Nephron progenitor cell (in vitro differentiated cells): ENCODE data around the gene KBTBD12.

Experiments used
- DNase-seq: peaks from one replicate; pipeline ENCODE4 v3.0.0; 2021
- H3K27ac Mint-ChIP-seq: 2 replicates; pipeline ENCODE4 v1.8.0; 2021; ENCODE audit warnings: mild to moderate bottlenecking, moderate library complexity, mixed read lengths
- H3K27me3 Mint-ChIP-seq: 2 replicates; pipeline ENCODE4 v1.8.0; 2021; ENCODE audit warnings: mild to moderate bottlenecking, low read depth, mixed read lengths; ENCODE audit not compliant: poor library complexity
- H3K36me3 Mint-ChIP-seq: 2 replicates; pipeline ENCODE4 v1.8.0; 2021; ENCODE audit warnings: low read depth, mixed read lengths
- H3K4me1 Mint-ChIP-seq: 2 replicates; pipeline ENCODE4 v1.8.0; 2021; ENCODE audit warnings: mixed read lengths
- H3K4me3 Mint-ChIP-seq: 2 replicates; pipeline ENCODE4 v1.8.0; 2021; ENCODE audit warnings: mild to moderate bottlenecking, moderate library complexity, mixed read lengths
- H3K9me3 Mint-ChIP-seq: 2 replicates; pipeline ENCODE4 v1.8.0; 2021; ENCODE audit warnings: mild to moderate bottlenecking, moderate library complexity, mixed read lengths
- CTCF ChIP-seq: fragments of 200-600 bp; sonication (generic); IDR thresholded peaks from 2 replicates; pipeline ENCODE4 v1.5.0; 2021; ENCODE audit warnings: antibody characterized with exemption

KBTBD12 gene

GRCh38 chr3:127959041-127959440, 44.0 kb downstream of the KBTBD12 start:
- Mint-ChIP-seq H3K4me1 (peaks cover 44% of the 10 kb centered on the region), H3K4me3 (no peak overlapping the region), H3K9me3 (no peaks in the 10 kb centered on the region), H3K27ac (no peak overlapping the region), H3K27me3 (no peaks in the 10 kb centered on the region), H3K36me3 (no peaks in the 10 kb centered on the region)
- no peak for TF ChIP-seq CTCF
- DNase-seq, result no peak

- no peak overlapping the region for H3K27ac Mint-ChIP-seq
- H3K9me3 Mint-ChIP-seq, result no peaks in the 10 kb centered on the region
- peaks cover 35% of the 10 kb centered on the region for H3K4me1 Mint-ChIP-seq
- H3K36me3 Mint-ChIP-seq, result no peaks in the 10 kb centered on the region
- no peaks in the 10 kb centered on the region for H3K27me3 Mint-ChIP-seq
- peak; percentile 31 for DNase-seq
- TF ChIP-seq CTCF, result peak; percentile 37
- H3K4me3 Mint-ChIP-seq, result no peak overlapping the region
These were observed 44.8 kb downstream of the KBTBD12 start for GRCh38 chr3:127959873-127960272.

GRCh38 chr3:127960421-127960965, 45.5 kb downstream of the KBTBD12 start:
- DNase-seq, result no peak
- TF ChIP-seq CTCF, result no peak
- Mint-ChIP-seq H3K27me3 (no peaks in the 10 kb centered on the region), H3K4me1 (peaks cover 30% of the 10 kb centered on the region), H3K4me3 (no peak overlapping the region), H3K9me3 (peaks cover under 1% of the 10 kb centered on the region), H3K36me3 (no peaks in the 10 kb centered on the region), H3K27ac (no peak overlapping the region)

GRCh38 chr3:127961124-127961523, 46.1 kb downstream of the KBTBD12 start:
- Mint-ChIP-seq H3K36me3 (peaks cover 2% of the 10 kb centered on the region), H3K27ac (no peak overlapping the region), H3K9me3 (peaks cover 7% of the 10 kb centered on the region), H3K4me3 (no peak overlapping the region), H3K4me1 (peaks cover 30% of the 10 kb centered on the region), H3K27me3 (peaks cover 4% of the 10 kb centered on the region)
- TF ChIP-seq CTCF, result no peak
- no peak for DNase-seq

DNA sequence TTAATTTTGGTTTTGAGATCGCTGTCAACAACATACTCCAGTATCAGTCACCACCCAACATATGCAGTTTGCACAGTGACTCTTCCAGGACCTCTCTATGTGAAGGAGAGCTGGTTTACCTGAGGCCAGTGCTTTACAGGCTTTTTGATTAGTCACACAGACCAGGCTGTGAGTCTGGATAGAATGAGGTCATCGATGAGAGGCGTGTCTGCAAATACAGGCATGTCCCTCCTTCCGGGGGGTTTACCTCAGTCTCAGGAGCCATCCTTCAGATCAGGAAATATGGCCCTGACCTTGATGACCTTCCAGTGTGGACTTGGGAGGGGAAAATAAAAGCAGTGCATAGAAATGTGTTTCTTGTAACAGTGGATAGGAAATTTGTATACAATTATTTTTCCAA, 46.9 kb downstream of the KBTBD12 start:
- Mint-ChIP-seq H3K27ac (no peak overlapping the region), H3K9me3 (peaks cover 12% of the 10 kb centered on the region), H3K4me3 (no peak overlapping the region), H3K27me3 (peaks cover 7% of the 10 kb centered on the region), H3K36me3 (peaks cover 6% of the 10 kb centered on the region), H3K4me1 (peaks cover 30% of the 10 kb centered on the region)
- DNase-seq, result no peak
- TF ChIP-seq CTCF, result no peak

GRCh38 chr3:127962937-127963336, 47.9 kb downstream of the KBTBD12 start:
- DNase-seq, result no peak
- Mint-ChIP-seq H3K27ac (no peak overlapping the region), H3K36me3 (peaks cover 6% of the 10 kb centered on the region), H3K9me3 (peaks cover 12% of the 10 kb centered on the region), H3K4me1 (peaks cover 30% of the 10 kb centered on the region), H3K4me3 (no peak overlapping the region), H3K27me3 (peaks cover 10% of the 10 kb centered on the region)
- no peak for TF ChIP-seq CTCF
